ENCODE results near the gene VSTM2B. TPM values are rescaled to one million over a fixed set of nuclear protein-coding genes. Genes with fewer than 3 reads are reported as not detected.
"Not testable (repeated sequence)": the region's sequence is repeated elsewhere in the genome, so short reads cannot be mapped to it uniquely, and the experiment has no call there.

VSTM2B gene
- total and polyA plus RNA-seq, 4 donors, result not detected

GRCh38 chr19:29552454-29553280, 26.9 kb downstream of the VSTM2B start:
- Histone ChIP-seq H3K27ac (ENCODE audit: low read depth in 1 of 2, low read length in 2 of 2) (no peak overlapping the region), H3K9me3 (ENCODE audit: control insufficient read depth in 4 of 4, low read length in 3 of 4) (no peaks in the 10 kb centered on the region), H3K36me3 (ENCODE audit: control insufficient read depth in 4 of 4, insufficient read depth in 3 of 4, low read depth in 1 of 4, low read length in 3 of 4) (no peaks in the 10 kb centered on the region), H3K9ac (ENCODE audit: low read depth in 1 of 2, low read length in 2 of 2) (no peak overlapping the region), H3K4me3 (ENCODE audit: low read depth in 1 of 3, low read length in 3 of 3) (no peak overlapping the region), H3K27me3 (ENCODE audit: control insufficient read depth in 4 of 4, insufficient read depth in 4 of 4, low read length in 3 of 4) (no peaks in the 10 kb centered on the region), H3K4me1 (ENCODE audit: control insufficient read depth in 4 of 4, insufficient read depth in 4 of 4, low read length in 3 of 4) (no peaks in the 10 kb centered on the region)
- TF ChIP-seq YY1 (IDR thresholded peaks at IDR 0.05) (no peak), FOXA2 (IDR thresholded peaks at IDR 0.05) (no peak), TAF1 (conservative IDR thresholded peaks at IDR 0.05) (no peak), NR2F2 (IDR thresholded peaks at IDR 0.05) (no peak), HNF4G (IDR thresholded peaks at IDR 0.05) (no peak), HNF4A (conservative IDR thresholded peaks at IDR 0.05) (no peak), RAD21 (IDR thresholded peaks at IDR 0.05) (no peak)
- 80% methylated on average over 6 of the region's 6 CpGs for WGBS
- DNase-seq (ENCODE audit: low spot score), result no peak

GRCh38 chr19:29554149-29554548, 28.4 kb downstream of the VSTM2B start:
- H3K9ac ChIP-seq (ENCODE audit: low read depth in 1 of 2, low read length in 2 of 2), result no peak overlapping the region
- TF ChIP-seq RXRA (IDR thresholded peaks at IDR 0.05), result no peak
- no peak for TF ChIP-seq ZBTB33 (IDR thresholded peaks at IDR 0.05)
- TF ChIP-seq ATF3 (IDR thresholded peaks at IDR 0.05), result no peak
- no peak for TF ChIP-seq NR2F2 (IDR thresholded peaks at IDR 0.05)
- TF ChIP-seq HNF4G (IDR thresholded peaks at IDR 0.05), result no peak
- TF ChIP-seq HNF4A (conservative IDR thresholded peaks at IDR 0.05), result no peak
- TF ChIP-seq, protein P1, sequence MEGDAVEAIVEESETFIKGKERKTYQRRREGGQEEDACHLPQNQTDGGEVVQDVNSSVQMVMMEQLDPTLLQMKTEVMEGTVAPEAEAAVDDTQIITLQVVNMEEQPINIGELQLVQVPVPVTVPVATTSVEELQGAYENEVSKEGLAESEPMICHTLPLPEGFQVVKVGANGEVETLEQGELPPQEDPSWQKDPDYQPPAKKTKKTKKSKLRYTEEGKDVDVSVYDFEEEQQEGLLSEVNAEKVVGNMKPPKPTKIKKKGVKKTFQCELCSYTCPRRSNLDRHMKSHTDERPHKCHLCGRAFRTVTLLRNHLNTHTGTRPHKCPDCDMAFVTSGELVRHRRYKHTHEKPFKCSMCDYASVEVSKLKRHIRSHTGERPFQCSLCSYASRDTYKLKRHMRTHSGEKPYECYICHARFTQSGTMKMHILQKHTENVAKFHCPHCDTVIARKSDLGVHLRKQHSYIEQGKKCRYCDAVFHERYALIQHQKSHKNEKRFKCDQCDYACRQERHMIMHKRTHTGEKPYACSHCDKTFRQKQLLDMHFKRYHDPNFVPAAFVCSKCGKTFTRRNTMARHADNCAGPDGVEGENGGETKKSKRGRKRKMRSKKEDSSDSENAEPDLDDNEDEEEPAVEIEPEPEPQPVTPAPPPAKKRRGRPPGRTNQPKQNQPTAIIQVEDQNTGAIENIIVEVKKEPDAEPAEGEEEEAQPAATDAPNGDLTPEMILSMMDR (IDR thresholded peaks at IDR 0.05; ENCODE audit: low read depth, low read length, missing input control), result no peak
- TF ChIP-seq SP1 (IDR thresholded peaks at IDR 0.05), result no peak
- TF ChIP-seq REST (IDR thresholded peaks at IDR 0.05), result no peak
- TF ChIP-seq JUND (IDR thresholded peaks at IDR 0.05), result no peak
- no peak for TF ChIP-seq YY1 (IDR thresholded peaks at IDR 0.05)
- no peak for TF ChIP-seq GABPA (IDR thresholded peaks at IDR 0.05 in 1 of 2, conservative IDR thresholded peaks at IDR 0.05 in 1 of 2)
- TF ChIP-seq FOXA2 (IDR thresholded peaks at IDR 0.05), result no peak
- no peak for TF ChIP-seq TAF1 (conservative IDR thresholded peaks at IDR 0.05)
- no peak for TF ChIP-seq FOXA1 (IDR thresholded peaks at IDR 0.05)
- TF ChIP-seq EGR1 (IDR thresholded peaks at IDR 0.05; ENCODE audit: low read depth in 2 of 2), result no peak
- no peaks in the 10 kb centered on the region for H3K27me3 ChIP-seq (ENCODE audit: control insufficient read depth in 4 of 4, insufficient read depth in 4 of 4, low read length in 3 of 4)
- DNase-seq (ENCODE audit: low spot score), result no peak
- H3K9me3 ChIP-seq (ENCODE audit: control insufficient read depth in 4 of 4, low read length in 3 of 4), result no peaks in the 10 kb centered on the region
- H3K4me1 ChIP-seq (ENCODE audit: control insufficient read depth in 4 of 4, insufficient read depth in 4 of 4, low read length in 3 of 4), result no peaks in the 10 kb centered on the region
- H3K36me3 ChIP-seq (ENCODE audit: control insufficient read depth in 4 of 4, insufficient read depth in 3 of 4, low read depth in 1 of 4, low read length in 3 of 4), result no peaks in the 10 kb centered on the region
- no peak overlapping the region for H3K27ac ChIP-seq (ENCODE audit: low read depth in 1 of 2, low read length in 2 of 2)
- 97% methylated on average over 1 of the region's 1 CpG for WGBS
- H3K4me3 ChIP-seq (ENCODE audit: low read depth in 1 of 3, low read length in 3 of 3), result no peak overlapping the region

- H3K9me3 ChIP-seq (ENCODE audit: control insufficient read depth in 4 of 4, low read length in 3 of 4); H3K27ac ChIP-seq (ENCODE audit: low read depth in 1 of 2, low read length in 2 of 2); H3K4me3 ChIP-seq (ENCODE audit: low read depth in 1 of 3, low read length in 3 of 3); H3K4me1 ChIP-seq (ENCODE audit: control insufficient read depth in 4 of 4, insufficient read depth in 4 of 4, low read length in 3 of 4); H3K36me3 ChIP-seq (ENCODE audit: control insufficient read depth in 4 of 4, insufficient read depth in 3 of 4, low read depth in 1 of 4, low read length in 3 of 4); DNase-seq (ENCODE audit: low spot score); H3K27me3 ChIP-seq (ENCODE audit: control insufficient read depth in 4 of 4, insufficient read depth in 4 of 4, low read length in 3 of 4); H3K9ac ChIP-seq (ENCODE audit: low read depth in 1 of 2, low read length in 2 of 2): not testable (repeated sequence)
- WGBS, result 89% methylated on average over 2 of the region's 2 CpGs
These were observed 33.3 kb downstream of the VSTM2B start for GRCh38 chr19:29559110-29559509.
